ENCODE data around the gene GOLGA7B.
A peak's percentile ranks its signal among the peaks of the same experiment; 100 is the strongest.

Gene GOLGA7B

GRCh38 chr10:97818572-97818971 lies 31.1 kb upstream of the GOLGA7B start (continued):
- TF ChIP-seq ZNF140 (tag by site-specific recombination; IDR thresholded peaks at IDR 0.05) (no peak), ZNF792 (tag by site-specific recombination; IDR thresholded peaks at IDR 0.05) (no peak), ZNF677 (tag by site-specific recombination; IDR thresholded peaks at IDR 0.05) (no peak), ZBTB1 (tag by site-specific recombination; IDR thresholded peaks at IDR 0.05) (no peak)

GRCh38 chr10:97820096-97820704 lies 29.4 kb upstream of the GOLGA7B start:
- Histone ChIP-seq H3K4me3 (ENCODE audit: low read depth, low read length) (no peak overlapping the region), H3K36me3 (ENCODE audit: control insufficient read depth in 2 of 2, insufficient read depth in 1 of 2, low read length in 2 of 2) (no peaks in the 10 kb centered on the region), H3K4me1 (ENCODE audit: control insufficient read depth, insufficient read depth, low read length) (no peaks in the 10 kb centered on the region), H3K9me3 (ENCODE audit: control insufficient read depth, insufficient read depth, low read depth, low read length) (no peaks in the 10 kb centered on the region), H3K27ac (ENCODE audit: extremely low read depth, low read depth, low read length) (no peak overlapping the region)
- CTCF ChIA-PET: interaction anchor here (1.1 kb wide), 1 partner anchor 29 kb away, joined by 5 read pairs; no protein-coding TSS in a partner anchor
- POLR2A ChIA-PET: no interaction called here
- TF ChIP-seq HIC1 (tag by site-specific recombination; IDR thresholded peaks at IDR 0.05) (no peak), ZNF660 (tag by site-specific recombination; IDR thresholded peaks at IDR 0.05) (no peak), KLF1 (tag by site-specific recombination; IDR thresholded peaks at IDR 0.05) (no peak), ZNF518A (tag by site-specific recombination; conservative IDR thresholded peaks at IDR 0.05; ENCODE audit: low read depth) (no peak), ZNF544 (tag by site-specific recombination; IDR thresholded peaks at IDR 0.05) (no peak), REPIN1 (tag by site-specific recombination; IDR thresholded peaks at IDR 0.05; ENCODE audit: low read depth) (no peak), ZNF391 (tag by site-specific recombination; IDR thresholded peaks at IDR 0.05; ENCODE audit: borderline replicate concordance, low read depth) (no peak), ZNF146 (tag by site-specific recombination; IDR thresholded peaks at IDR 0.05) (peak; percentile 29; the same call in 1 of the 2 replicates)

GRCh38 chr10:97821308-97822038 lies 28.2 kb upstream of the GOLGA7B start:
- Histone ChIP-seq H3K9me3 (ENCODE audit: control insufficient read depth, insufficient read depth, low read depth, low read length) (no peaks in the 10 kb centered on the region), H3K27ac (ENCODE audit: extremely low read depth, low read depth, low read length) (no peak overlapping the region), H3K36me3 (ENCODE audit: control insufficient read depth in 2 of 2, insufficient read depth in 1 of 2, low read length in 2 of 2) (no peaks in the 10 kb centered on the region), H3K4me3 (ENCODE audit: low read depth, low read length) (no peak overlapping the region), H3K4me1 (ENCODE audit: control insufficient read depth, insufficient read depth, low read length) (no peaks in the 10 kb centered on the region)
- CTCF ChIA-PET: interaction anchor here (0.7 to 1.7 kb wide), 3 partner anchors 8 to 46 kb away, joined by 3 to 7 read pairs (median 5); no protein-coding TSS in a partner anchor
- TF ChIP-seq ZNF621 (tag by site-specific recombination; IDR thresholded peaks at IDR 0.05) (no peak), ZNF433 (tag by site-specific recombination; IDR thresholded peaks at IDR 0.05; ENCODE audit: low read depth) (no peak), PRDM10 (tag by site-specific recombination; IDR thresholded peaks at IDR 0.05) (no peak), ZIC2 (tag by site-specific recombination; IDR thresholded peaks at IDR 0.05) (peak; percentile 99), ZSCAN4 (tag by site-specific recombination; IDR thresholded peaks at IDR 0.05) (no peak), ZBTB1 (tag by site-specific recombination; IDR thresholded peaks at IDR 0.05) (no peak), ZNF37A (tag by site-specific recombination; IDR thresholded peaks at IDR 0.05) (no peak), GLIS1 (tag by site-specific recombination; IDR thresholded peaks at IDR 0.05) (no peak)
- POLR2A ChIA-PET: no interaction called here

Measured in HEK293 (cell line).